ENCODE results near the gene EPB41. TPM values are rescaled to one million over a fixed set of nuclear protein-coding genes. Genes with fewer than 3 reads are reported as not detected.

EPB41 gene
- polyA plus RNA-seq, 1 of the 3 experiments (the other 2 are of a cell fraction): 7.4 TPM

DNA sequence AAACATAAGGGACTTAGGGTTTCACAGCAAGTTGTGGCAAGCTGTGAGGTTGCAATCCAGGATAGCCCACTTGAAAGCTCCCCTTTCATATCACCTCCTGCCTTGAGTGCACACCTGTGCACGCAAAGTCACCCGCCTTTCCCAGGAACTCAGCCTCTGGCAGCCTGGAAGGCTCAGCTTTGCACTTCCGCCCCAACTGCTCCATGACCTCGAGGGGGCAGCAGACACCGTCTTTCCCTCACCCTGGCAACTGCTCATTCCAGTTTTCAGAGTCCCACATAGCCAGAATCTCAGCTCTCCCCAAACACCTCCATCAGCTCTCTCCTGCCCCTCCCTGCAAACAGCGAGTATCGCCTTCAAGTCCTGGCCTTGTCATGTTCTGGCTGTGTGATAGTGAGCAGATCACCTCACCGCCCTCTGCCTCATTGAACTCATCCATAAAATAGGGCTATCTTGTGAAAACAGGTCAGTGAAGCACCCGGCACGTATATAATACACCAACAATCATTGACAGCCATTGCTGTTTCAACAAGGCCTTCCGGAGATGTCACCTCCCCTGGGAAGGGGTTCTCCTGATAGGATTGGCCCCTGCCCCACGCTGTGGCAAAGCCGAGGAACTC, 32.2 kb upstream of the EPB41 start (continued):
- TF ChIP-seq, protein P1, sequence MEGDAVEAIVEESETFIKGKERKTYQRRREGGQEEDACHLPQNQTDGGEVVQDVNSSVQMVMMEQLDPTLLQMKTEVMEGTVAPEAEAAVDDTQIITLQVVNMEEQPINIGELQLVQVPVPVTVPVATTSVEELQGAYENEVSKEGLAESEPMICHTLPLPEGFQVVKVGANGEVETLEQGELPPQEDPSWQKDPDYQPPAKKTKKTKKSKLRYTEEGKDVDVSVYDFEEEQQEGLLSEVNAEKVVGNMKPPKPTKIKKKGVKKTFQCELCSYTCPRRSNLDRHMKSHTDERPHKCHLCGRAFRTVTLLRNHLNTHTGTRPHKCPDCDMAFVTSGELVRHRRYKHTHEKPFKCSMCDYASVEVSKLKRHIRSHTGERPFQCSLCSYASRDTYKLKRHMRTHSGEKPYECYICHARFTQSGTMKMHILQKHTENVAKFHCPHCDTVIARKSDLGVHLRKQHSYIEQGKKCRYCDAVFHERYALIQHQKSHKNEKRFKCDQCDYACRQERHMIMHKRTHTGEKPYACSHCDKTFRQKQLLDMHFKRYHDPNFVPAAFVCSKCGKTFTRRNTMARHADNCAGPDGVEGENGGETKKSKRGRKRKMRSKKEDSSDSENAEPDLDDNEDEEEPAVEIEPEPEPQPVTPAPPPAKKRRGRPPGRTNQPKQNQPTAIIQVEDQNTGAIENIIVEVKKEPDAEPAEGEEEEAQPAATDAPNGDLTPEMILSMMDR (IDR thresholded peaks at IDR 0.05): peak; percentile 91
- no peak for TF ChIP-seq NFIC (IDR thresholded peaks at IDR 0.05; ENCODE audit: borderline replicate concordance)
- TF ChIP-seq RAD21 (IDR thresholded peaks at IDR 0.05; ENCODE audit: low read length): peak; percentile 99
- TF ChIP-seq FOXM1 (IDR thresholded peaks at IDR 0.05; ENCODE audit: low read depth): no peak
- TF ChIP-seq, protein P2, sequence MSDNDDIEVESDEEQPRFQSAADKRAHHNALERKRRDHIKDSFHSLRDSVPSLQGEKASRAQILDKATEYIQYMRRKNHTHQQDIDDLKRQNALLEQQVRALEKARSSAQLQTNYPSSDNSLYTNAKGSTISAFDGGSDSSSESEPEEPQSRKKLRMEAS (IDR thresholded peaks at IDR 0.05; ENCODE audit: low read depth): no peak
- TF ChIP-seq RXRA (IDR thresholded peaks at IDR 0.05; ENCODE audit: borderline replicate concordance, low read depth): no peak
- TF ChIP-seq TAF1 (IDR thresholded peaks at IDR 0.05; ENCODE audit: borderline replicate concordance, low read depth, low read length): no peak
- no peak for TF ChIP-seq YY1 (IDR thresholded peaks at IDR 0.05; ENCODE audit: low read depth)
- 0 out of 2 replicates have a peak, but pooled peaks have one; percentile 38 for TF ChIP-seq RCOR1 (IDR thresholded peaks at IDR 0.05; ENCODE audit: low read length)
- peak; percentile 45; the same call in 1 of the 2 replicates for TF ChIP-seq GABPA (IDR thresholded peaks at IDR 0.05; ENCODE audit: low read depth)
- no peak for TF ChIP-seq CHD2 (IDR thresholded peaks at IDR 0.05; ENCODE audit: low read length, partially characterized antibody)
- no peak for TF ChIP-seq NRF1 (IDR thresholded peaks at IDR 0.05; ENCODE audit: low read depth, low read length)
- TF ChIP-seq, protein P3, sequence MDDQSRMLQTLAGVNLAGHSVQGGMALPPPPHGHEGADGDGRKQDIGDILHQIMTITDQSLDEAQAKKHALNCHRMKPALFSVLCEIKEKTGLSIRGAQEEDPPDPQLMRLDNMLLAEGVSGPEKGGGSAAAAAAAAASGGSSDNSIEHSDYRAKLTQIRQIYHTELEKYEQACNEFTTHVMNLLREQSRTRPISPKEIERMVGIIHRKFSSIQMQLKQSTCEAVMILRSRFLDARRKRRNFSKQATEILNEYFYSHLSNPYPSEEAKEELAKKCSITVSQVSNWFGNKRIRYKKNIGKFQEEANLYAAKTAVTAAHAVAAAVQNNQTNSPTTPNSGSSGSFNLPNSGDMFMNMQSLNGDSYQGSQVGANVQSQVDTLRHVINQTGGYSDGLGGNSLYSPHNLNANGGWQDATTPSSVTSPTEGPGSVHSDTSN (IDR thresholded peaks at IDR 0.05): no peak

DNA sequence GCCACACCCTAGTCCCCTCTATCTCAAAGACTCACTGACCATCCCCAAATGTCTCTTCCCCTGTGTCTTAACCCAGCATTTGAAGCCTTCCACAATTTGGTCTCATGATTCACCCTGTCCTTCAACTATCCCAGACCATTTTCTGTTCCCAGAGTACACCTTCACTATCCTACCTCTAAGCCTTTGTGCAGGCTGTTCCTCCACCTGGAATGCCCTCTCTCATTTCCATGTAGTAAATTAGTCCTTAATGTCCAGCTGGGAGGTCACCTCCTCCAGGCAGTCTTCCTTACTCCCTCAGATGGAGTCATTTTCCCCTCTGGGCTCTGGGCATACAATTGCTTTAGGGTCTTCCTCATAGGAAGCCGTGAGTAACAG, 31.1 kb upstream of the EPB41 start:
- Histone ChIP-seq H3K27me3 (ENCODE audit: insufficient read depth) (no peaks in the 10 kb centered on the region), H3K79me2 (ENCODE audit: insufficient read depth) (no peaks in the 10 kb centered on the region), H3K9me3 (no peaks in the 10 kb centered on the region), H2AFZ (ENCODE audit: low read depth) (no peak overlapping the region), H3K27ac (ENCODE audit: low read depth in 2 of 2, low read length in 1 of 2) (no peak overlapping the region), H3K36me3 (replicated peaks in 1 of 2; ENCODE audit: control insufficient read depth in 1 of 2, insufficient read depth in 2 of 2, low read length in 1 of 2) (no peaks in the 10 kb centered on the region), H3K4me1 (ENCODE audit: control insufficient read depth in 1 of 2, insufficient read depth in 2 of 2, low read depth in 1 of 2, low read length in 1 of 2) (peaks cover 18 to 24% of the 10 kb centered on the region in 2 experiments; a peak in 2 of 4 replicates), H3K4me3 (ENCODE audit: low read depth in 2 of 2, low read length in 1 of 2) (no peak overlapping the region), H3F3A (replicated peaks; ENCODE audit: insufficient read depth) (peaks cover 10% of the 10 kb centered on the region), H3K9me2 (no peaks in the 10 kb centered on the region), H4K20me1 (ENCODE audit: insufficient read depth) (no peaks in the 10 kb centered on the region), H3K9ac (no peak overlapping the region), H3K4me2 (no peak overlapping the region)
- TF ChIP-seq, protein P3 (IDR thresholded peaks at IDR 0.05): no peak
- DNase-seq: no peak
- WGBS (ENCODE audit: low lambda C conversion rate): 88% methylated on average over 1 of the region's 1 CpG
- ChIA-PET CTCF (interaction anchor here (1.6 to 22.5 kb wide), 6 partner anchors 94 to 318 kb away, joined by 5 to 894 read pairs (median 70); partner anchors contain the start of gene SRSF4), POLR2A (no interaction called here)

All from SK-N-SH (cell line).